Upper lobe of left lung (tissue), 4 donors: ENCODE data around the gene CACNB2.

ENCODE experiments used
- EP300 ChIP-seq, 4 donors: sonication (generic); formaldehyde crosslinking; IDR thresholded peaks; one replicate each; pipeline ENCODE4 v1.5.1; 2017; ENCODE audit warnings: antibody characterized with exemption in 4 of 4, control low read depth in 2 of 4
- POLR2A ChIP-seq, 4 donors: fragments of 450-650 bp; IDR thresholded peaks; one replicate each; pipeline ENCODE4 v1.5.1; 2016 to 2017; ENCODE audit warnings: antibody characterized with exemption in 4 of 4, mild to moderate bottlenecking in 2 of 4
- POLR2AphosphoS5 ChIP-seq, 2 donors: sonication (generic); formaldehyde crosslinking; IDR thresholded peaks; one replicate each; pipeline ENCODE4 v1.5.1; 2017; ENCODE audit warnings: antibody characterized with exemption in 2 of 2
- TF ChIP-seq, protein P1 (sequence below), 6 experiments: fragments of 450-650 bp in 4 of 6; fragments of 200-600 bp in 2 of 6; sonication (generic) in 2 of 6; IDR thresholded peaks; one replicate each; pipeline ENCODE4 v1.5.1; 2016 to 2019; ENCODE audit warnings: antibody characterized with exemption in 6 of 6

DNA sequence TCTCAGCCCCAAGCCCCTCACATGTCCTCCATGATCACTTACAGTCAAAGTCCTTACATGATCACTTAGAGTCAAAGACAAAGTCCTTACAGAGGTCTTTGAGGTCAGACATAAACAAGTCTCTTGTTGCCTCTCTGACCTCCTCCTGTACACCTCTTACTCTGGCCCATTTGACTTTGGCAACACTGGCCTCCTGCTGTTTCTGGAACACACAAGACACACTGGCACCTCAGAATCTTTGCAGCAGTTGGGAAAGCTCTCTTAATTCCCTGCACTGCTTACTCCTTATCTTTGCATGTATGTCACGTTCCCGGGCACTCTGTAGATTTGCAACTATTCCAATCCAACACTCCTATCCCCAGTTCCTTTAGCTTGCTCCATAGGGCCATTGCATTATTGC is 408.9 kb downstream of the CACNB2 start:
- no peak for TF ChIP-seq POLR2A (IDR thresholded peaks at IDR 0.05)
- TF ChIP-seq, protein P1, sequence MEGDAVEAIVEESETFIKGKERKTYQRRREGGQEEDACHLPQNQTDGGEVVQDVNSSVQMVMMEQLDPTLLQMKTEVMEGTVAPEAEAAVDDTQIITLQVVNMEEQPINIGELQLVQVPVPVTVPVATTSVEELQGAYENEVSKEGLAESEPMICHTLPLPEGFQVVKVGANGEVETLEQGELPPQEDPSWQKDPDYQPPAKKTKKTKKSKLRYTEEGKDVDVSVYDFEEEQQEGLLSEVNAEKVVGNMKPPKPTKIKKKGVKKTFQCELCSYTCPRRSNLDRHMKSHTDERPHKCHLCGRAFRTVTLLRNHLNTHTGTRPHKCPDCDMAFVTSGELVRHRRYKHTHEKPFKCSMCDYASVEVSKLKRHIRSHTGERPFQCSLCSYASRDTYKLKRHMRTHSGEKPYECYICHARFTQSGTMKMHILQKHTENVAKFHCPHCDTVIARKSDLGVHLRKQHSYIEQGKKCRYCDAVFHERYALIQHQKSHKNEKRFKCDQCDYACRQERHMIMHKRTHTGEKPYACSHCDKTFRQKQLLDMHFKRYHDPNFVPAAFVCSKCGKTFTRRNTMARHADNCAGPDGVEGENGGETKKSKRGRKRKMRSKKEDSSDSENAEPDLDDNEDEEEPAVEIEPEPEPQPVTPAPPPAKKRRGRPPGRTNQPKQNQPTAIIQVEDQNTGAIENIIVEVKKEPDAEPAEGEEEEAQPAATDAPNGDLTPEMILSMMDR (IDR thresholded peaks at IDR 0.05) = no peak
- TF ChIP-seq EP300 (IDR thresholded peaks at IDR 0.05) = no peak
- TF ChIP-seq POLR2AphosphoS5 (IDR thresholded peaks at IDR 0.05) = no peak
